Measurements from ENCODE around the gene IDUA. TPM values are rescaled to one million over a fixed set of nuclear protein-coding genes. Genes with fewer than 3 reads are reported as not detected.

IDUA gene
- total RNA-seq, 4 donors from 2014 or later = 9.7 to 32.3 (median 25.0) TPM

DNA sequence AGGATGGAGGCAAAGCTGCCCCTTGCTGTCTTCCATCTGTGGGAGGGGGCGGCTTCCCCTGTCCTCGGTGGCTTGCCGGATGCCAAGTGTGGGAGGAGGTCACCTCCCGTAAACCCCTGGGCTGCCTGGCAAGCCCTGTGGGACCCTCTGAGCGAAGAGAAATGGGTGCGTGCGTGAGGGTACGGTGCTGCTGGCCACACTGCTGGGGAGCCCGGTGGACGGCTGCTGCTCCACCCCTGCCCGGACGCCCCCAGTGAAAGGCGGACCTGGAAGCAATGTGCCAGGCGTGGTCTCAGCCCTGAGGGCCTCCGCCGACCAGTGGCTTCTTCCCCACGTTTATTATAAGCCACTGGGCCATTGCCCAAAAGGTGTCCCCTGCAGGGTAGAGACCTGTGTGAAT lies 4.6 kb upstream of the IDUA start:
- intact Hi-C loops (cut with DNase I) = no loop called here
- Histone ChIP-seq H3K27me3 (no peaks in the 10 kb centered on the region), H3K9me3 (no peaks in the 10 kb centered on the region), H3K4me1 (peaks cover 7 to 15% of the 10 kb centered on the region in 2 donors), H3K4me3 (replicated peaks in 1 of 3) (no peak overlapping the region), H3K27ac (no peak overlapping the region), H3K36me3 (no peaks in the 10 kb centered on the region)
- TF ChIP-seq, protein P1, sequence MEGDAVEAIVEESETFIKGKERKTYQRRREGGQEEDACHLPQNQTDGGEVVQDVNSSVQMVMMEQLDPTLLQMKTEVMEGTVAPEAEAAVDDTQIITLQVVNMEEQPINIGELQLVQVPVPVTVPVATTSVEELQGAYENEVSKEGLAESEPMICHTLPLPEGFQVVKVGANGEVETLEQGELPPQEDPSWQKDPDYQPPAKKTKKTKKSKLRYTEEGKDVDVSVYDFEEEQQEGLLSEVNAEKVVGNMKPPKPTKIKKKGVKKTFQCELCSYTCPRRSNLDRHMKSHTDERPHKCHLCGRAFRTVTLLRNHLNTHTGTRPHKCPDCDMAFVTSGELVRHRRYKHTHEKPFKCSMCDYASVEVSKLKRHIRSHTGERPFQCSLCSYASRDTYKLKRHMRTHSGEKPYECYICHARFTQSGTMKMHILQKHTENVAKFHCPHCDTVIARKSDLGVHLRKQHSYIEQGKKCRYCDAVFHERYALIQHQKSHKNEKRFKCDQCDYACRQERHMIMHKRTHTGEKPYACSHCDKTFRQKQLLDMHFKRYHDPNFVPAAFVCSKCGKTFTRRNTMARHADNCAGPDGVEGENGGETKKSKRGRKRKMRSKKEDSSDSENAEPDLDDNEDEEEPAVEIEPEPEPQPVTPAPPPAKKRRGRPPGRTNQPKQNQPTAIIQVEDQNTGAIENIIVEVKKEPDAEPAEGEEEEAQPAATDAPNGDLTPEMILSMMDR (IDR thresholded peaks at IDR 0.05) = no peak
- no peak for TF ChIP-seq POLR2A (IDR thresholded peaks at IDR 0.05)
- DNase-seq = no peak
- 93 to 96% methylated on average over 14 to 15 of the region's 17 CpGs for WGBS, 2 donors

DNA sequence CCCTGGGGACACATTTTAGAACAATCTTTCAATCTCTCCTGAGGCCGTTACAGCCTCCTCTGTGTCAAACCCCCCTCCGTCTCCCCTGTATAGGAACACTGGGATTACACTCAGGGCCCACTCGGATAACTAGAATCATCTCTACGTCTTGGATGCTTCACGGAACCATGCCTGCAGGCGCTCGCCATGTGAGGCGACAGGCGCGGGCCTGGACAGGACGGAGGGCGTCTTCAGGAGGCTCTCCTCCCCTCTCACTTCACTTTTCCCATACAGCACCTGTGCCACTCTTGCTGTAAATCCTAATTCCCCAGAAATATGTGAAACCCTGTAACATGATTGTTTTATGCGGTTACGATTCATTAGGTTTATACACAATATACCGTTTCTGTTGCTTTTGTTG lies 4.0 kb upstream of the IDUA start:
- no peak overlapping the region for H3K27ac ChIP-seq
- no peaks in the 10 kb centered on the region for H3K36me3 ChIP-seq
- H3K27me3 ChIP-seq = no peaks in the 10 kb centered on the region
- no peaks in the 10 kb centered on the region for H3K9me3 ChIP-seq
- DNase-seq = no peak
- TF ChIP-seq, protein P1 (IDR thresholded peaks at IDR 0.05) = no peak
- TF ChIP-seq POLR2A (IDR thresholded peaks at IDR 0.05) = no peak
- peaks cover 11 to 20% of the 10 kb centered on the region in 2 donors for H3K4me1 ChIP-seq
- WGBS, 2 donors = 97% methylated on average over 15 of the region's 15 CpGs
- no peak overlapping the region for H3K4me3 ChIP-seq (replicated peaks in 1 of 3)
- intact Hi-C loops (cut with DNase I) = no loop called here

DNA sequence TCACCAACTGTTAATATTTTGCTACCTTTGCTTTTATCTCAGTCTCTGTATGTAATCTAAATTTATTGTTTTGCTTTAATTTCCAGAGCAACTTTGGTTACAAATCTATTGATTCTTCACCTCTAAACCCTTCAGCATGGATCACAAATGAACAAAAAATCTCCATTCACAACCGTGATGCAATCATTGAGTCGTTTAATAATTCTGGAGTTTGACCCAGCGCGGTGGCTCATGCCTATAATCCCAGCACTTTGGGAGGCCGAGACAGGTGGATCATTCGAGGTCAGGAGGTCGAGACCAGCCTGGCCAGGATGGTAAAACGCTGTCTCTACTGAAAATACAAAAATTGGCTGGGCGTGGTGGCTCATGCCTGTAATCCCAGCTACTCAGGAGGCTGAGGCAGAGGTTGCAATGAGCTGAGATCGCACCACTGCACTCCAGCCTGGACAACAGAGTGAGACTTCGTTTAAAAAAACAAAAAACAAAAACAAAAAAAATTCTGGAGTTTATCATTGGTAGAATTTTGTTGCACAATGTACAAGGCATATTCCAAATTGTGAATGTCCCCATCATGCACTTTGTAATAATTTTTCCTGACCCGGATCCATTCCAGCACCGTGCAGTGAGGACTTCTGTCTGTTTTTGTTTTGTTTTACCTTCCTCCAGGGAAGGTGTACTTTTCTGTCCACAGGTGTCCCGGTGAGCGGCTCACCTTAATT lies 2.3 kb upstream of the IDUA start:
- no peaks in the 10 kb centered on the region for H3K36me3 ChIP-seq
- no peaks in the 10 kb centered on the region for H3K9me3 ChIP-seq
- WGBS, 2 donors = 77% methylated on average over 15 of the region's 15 CpGs
- no peaks in the 10 kb centered on the region for H3K27me3 ChIP-seq
- no peak for DNase-seq
- H3K4me3 ChIP-seq (replicated peaks in 1 of 3) = peak overlapping the region in 1 of 3 donors; percentile 12
- intact Hi-C loops (cut with DNase I) = no loop called here
- H3K4me1 ChIP-seq = peaks cover 11 to 23% of the 10 kb centered on the region in 2 donors
- H3K27ac ChIP-seq = no peak overlapping the region
- TF ChIP-seq, protein P1 (IDR thresholded peaks at IDR 0.05) = no peak
- no peak for TF ChIP-seq POLR2A (IDR thresholded peaks at IDR 0.05)

DNA sequence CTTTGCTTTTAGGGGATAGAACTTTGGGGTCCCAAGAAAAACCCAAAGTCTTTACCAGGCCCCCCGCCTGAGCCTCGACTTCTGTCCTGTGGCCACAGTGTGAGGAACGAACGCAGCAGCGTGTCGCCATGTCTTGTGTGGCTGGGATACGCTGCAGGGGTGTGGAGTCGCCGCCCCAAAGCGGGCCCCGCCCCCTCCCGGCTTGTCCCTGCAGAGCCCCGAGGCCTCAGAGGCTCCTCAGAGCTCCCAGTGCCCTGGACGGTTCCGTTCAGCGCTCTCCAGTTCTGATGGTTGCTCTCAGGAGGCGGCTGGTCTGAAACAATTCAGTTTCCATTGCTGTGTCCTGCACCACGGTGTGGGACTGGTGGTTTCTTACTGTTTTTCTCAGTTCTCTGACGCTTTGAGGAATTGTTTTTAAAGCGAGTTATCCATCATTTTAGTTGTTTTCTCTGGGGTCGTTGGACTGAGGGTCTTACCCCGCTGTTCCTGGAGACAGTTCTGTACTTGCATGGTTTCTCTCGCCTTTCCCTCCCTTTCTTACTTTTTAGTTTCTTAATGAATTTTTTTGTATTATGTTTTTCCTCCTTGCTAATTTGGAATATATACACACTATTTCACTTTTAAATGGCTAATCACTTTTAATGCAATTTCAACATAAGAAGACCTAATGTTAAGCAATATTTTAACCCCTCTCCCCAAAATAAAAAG lies 1.6 kb upstream of the IDUA start:
- Histone ChIP-seq H3K9me3 (no peaks in the 10 kb centered on the region), H3K27ac (no peak overlapping the region), H3K36me3 (no peaks in the 10 kb centered on the region), H3K27me3 (no peaks in the 10 kb centered on the region), H3K4me3 (replicated peaks in 1 of 3) (peak overlapping the region in 1 of 3 donors; percentile 12), H3K4me1 (peaks cover 11 to 23% of the 10 kb centered on the region in 2 donors)
- peak in 1 of 2 donors; percentile 54 for TF ChIP-seq POLR2A (IDR thresholded peaks at IDR 0.05)
- TF ChIP-seq, protein P1 (IDR thresholded peaks at IDR 0.05) = no peak
- intact Hi-C loops (cut with DNase I) = no loop called here
- DNase-seq = peak; percentile 83 to 87
- WGBS, 2 donors = 41 to 49% methylated on average over 22 of the region's 23 CpGs

DNA sequence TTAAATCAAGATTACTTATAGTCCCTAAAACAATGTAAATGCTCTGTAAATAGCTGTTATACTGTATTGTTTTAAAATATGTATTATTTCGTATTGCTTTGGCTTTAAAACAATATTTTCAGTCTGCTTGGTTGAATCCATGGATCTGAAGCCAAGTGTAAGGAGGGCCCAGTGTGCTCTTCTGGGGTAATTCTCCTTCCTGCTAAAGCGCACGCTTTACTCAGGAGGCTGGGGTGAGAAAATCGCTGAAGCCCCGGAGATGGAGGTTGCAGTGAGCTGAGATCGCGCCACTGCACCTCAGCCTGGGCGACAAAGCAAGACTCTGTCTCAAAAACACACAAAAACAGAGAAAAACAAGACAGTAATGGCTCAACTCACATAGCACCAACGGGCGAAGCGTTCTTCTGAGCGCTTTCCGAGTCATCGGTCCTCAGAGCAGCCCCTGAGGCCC lies 391 bp upstream of the IDUA start:
- Histone ChIP-seq H3K27ac (peak overlapping the region in 2 of 3 donors; percentile 39 to 46), H3K36me3 (no peaks in the 10 kb centered on the region), H3K4me3 (replicated peaks in 1 of 3) (peak overlapping the region in 2 of 3 donors; percentile 54 to 73), H3K27me3 (no peaks in the 10 kb centered on the region), H3K4me1 (peaks cover 11 to 23% of the 10 kb centered on the region in 2 donors), H3K9me3 (no peaks in the 10 kb centered on the region)
- intact Hi-C loops (cut with DNase I) = no loop called here
- DNase-seq = no peak
- no peak for TF ChIP-seq POLR2A (IDR thresholded peaks at IDR 0.05)
- TF ChIP-seq, protein P1 (IDR thresholded peaks at IDR 0.05) = no peak
- 2 to 3% methylated on average over 14 of the region's 14 CpGs for WGBS, 2 donors
